ENCODE results near the gene CCDC122.

GRCh38 chr13:43794416-43794815 is 85.1 kb downstream of the CCDC122 start:
- TF ChIP-seq, protein P1, sequence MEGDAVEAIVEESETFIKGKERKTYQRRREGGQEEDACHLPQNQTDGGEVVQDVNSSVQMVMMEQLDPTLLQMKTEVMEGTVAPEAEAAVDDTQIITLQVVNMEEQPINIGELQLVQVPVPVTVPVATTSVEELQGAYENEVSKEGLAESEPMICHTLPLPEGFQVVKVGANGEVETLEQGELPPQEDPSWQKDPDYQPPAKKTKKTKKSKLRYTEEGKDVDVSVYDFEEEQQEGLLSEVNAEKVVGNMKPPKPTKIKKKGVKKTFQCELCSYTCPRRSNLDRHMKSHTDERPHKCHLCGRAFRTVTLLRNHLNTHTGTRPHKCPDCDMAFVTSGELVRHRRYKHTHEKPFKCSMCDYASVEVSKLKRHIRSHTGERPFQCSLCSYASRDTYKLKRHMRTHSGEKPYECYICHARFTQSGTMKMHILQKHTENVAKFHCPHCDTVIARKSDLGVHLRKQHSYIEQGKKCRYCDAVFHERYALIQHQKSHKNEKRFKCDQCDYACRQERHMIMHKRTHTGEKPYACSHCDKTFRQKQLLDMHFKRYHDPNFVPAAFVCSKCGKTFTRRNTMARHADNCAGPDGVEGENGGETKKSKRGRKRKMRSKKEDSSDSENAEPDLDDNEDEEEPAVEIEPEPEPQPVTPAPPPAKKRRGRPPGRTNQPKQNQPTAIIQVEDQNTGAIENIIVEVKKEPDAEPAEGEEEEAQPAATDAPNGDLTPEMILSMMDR (IDR thresholded peaks at IDR 0.05): no peak
- TF ChIP-seq BHLHE40 (IDR thresholded peaks at IDR 0.05; ENCODE audit: low read depth, low read length) (no peak), CHD2 (IDR thresholded peaks at IDR 0.05; ENCODE audit: low read length, partially characterized antibody) (no peak), ESRRA (IDR thresholded peaks at IDR 0.05; ENCODE audit: borderline replicate concordance, low read length) (no peak), POLR2A (IDR thresholded peaks at IDR 0.05; ENCODE audit: low read length) (no peak), EP300 (IDR thresholded peaks at IDR 0.05) (no peak), PHF8 (IDR thresholded peaks at IDR 0.05; ENCODE audit: borderline replicate concordance, low read depth) (no peak), MAZ (IDR thresholded peaks at IDR 0.05; ENCODE audit: borderline replicate concordance, low read depth, low read length) (no peak), EHMT2 (IDR thresholded peaks at IDR 0.05; ENCODE audit: low read depth) (no peak), POLR2AphosphoS2 (conservative IDR thresholded peaks at IDR 0.05; ENCODE audit: low read length) (no peak), JUN (IDR thresholded peaks at IDR 0.05) (no peak), RAD21 (conservative IDR thresholded peaks at IDR 0.05 in 1 of 2, IDR thresholded peaks at IDR 0.05 in 1 of 2) (no peak), REST (IDR thresholded peaks at IDR 0.05) (no peak)

Data from A549 (cell line).